OCI-LY7 (cell line): ENCODE measurements around the gene PGAP6.

Source experiments
- CTCF ChIP-seq: fragments of 200-600 bp; sonication (generic); conservative IDR thresholded peaks from 2 replicates; pipeline ENCODE4 v1.5.1; 2014; ENCODE audit warnings: mild to moderate bottlenecking, antibody characterized with exemption, low read length, moderate library complexity, mixed read lengths
- EZH2phosphoT487 ChIP-seq: fragments of 200-600 bp; sonication (generic); IDR thresholded peaks from 2 replicates; pipeline ENCODE4 v1.6.1; 2018; ENCODE audit warnings: low read depth, borderline replicate concordance, mild to moderate bottlenecking, mixed run types, antibody characterized with exemption, low read length, moderate library complexity, mixed read lengths

DNA sequence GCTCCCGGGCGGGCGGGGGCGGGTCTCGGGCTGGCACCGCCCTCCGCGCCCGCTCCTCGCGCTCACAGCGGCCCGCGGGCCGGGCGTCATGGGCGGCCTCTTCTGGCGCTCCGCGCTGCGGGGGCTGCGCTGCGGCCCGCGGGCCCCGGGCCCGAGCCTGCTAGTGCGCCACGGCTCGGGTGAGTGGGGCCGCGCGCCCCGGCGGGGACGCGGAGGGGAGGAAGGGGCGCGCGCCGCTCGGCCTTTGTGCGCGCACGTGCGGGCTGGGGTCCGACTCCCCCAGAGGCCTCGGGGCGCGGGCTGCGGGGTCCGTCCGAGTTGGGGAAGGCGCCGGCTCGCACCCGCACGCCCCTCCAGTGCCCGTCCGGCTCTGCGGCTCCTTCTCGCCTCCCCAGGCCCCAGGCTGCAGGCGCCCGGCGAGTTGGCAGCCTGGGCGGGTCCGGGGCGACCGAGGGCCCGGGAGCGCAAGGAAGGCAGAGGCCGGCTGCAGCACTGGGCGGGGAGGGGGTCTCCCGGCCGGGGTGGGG is 15.4 kb upstream of the PGAP6 start, which contains the start of gene NME4:
- no peak for TF ChIP-seq CTCF
- no peak for TF ChIP-seq EZH2phosphoT487
